GM23338 (cell line): ENCODE data around the gene ARRDC4. TPM values are rescaled to one million over a fixed set of nuclear protein-coding genes. Genes with fewer than 3 reads are reported as not detected.

Experiments
- ATAC-seq: fragments of 200-7000 bp; cut with Tn5 transposase; 3 replicates; pipeline ENCODE4 v1.9.1; 2020
- DNase-seq: peaks from one replicate; pipeline ENCODE4 v3.0.0-alpha.2; 2015; ENCODE audit warnings: low spot score
- H2AFZ ChIP-seq: fragments of 200-600 bp; sonication (generic); 2 replicates; pipeline ENCODE4 v1.8.0; 2016; ENCODE audit warnings: antibody characterized with exemption, mild to moderate bottlenecking, moderate library complexity
- H3F3A ChIP-seq: fragments of 200-600 bp; sonication (generic); replicated peaks from 2 replicates; pipeline ENCODE4 v1.8.0; 2017; ENCODE audit warnings: antibody characterized with exemption, mixed run types, low read depth
- H3K27ac ChIP-seq: fragments of 200-600 bp; sonication (generic); 2 replicates; pipeline ENCODE4 v1.6.1; 2016; ENCODE audit warnings: low read depth
- H3K27me3 ChIP-seq: fragments of 200-600 bp; sonication (generic); 2 replicates; pipeline ENCODE4 v1.8.0; 2016; ENCODE audit warnings: mild to moderate bottlenecking, mixed run types, moderate library complexity; ENCODE audit not compliant: insufficient read depth
- H3K36me3 ChIP-seq: fragments of 200-600 bp; sonication (generic); 2 replicates; pipeline ENCODE4 v1.8.0; 2016; ENCODE audit warnings: mild to moderate bottlenecking; ENCODE audit not compliant: insufficient read depth
- H3K4me1 ChIP-seq: fragments of 200-600 bp; sonication (generic); 2 replicates; pipeline ENCODE4 v1.8.0; 2016; ENCODE audit warnings: mild to moderate bottlenecking, moderate library complexity; ENCODE audit not compliant: insufficient read depth
- H3K4me2 ChIP-seq: fragments of 200-600 bp; sonication (generic); 2 replicates; pipeline ENCODE4 v1.7.1; 2017; ENCODE audit warnings: mixed run types
- H3K4me3 ChIP-seq: fragments of 200-600 bp; sonication (generic); 2 replicates; pipeline ENCODE4 v1.6.1; 2016; ENCODE audit warnings: mixed run types
- H3K79me2 ChIP-seq: fragments of 200-600 bp; sonication (generic); replicated peaks from 2 replicates; pipeline ENCODE4 v1.8.0; 2017; ENCODE audit warnings: mild to moderate bottlenecking; ENCODE audit not compliant: insufficient read depth
- H3K9me2 ChIP-seq: fragments of 200-600 bp; sonication (generic); 2 replicates; pipeline ENCODE4 v1.8.0; 2017; ENCODE audit not compliant: insufficient read depth
- H4K20me1 ChIP-seq: fragments of 200-600 bp; sonication (generic); replicated peaks from 2 replicates; pipeline ENCODE4 v1.8.0; 2017; ENCODE audit warnings: mild to moderate bottlenecking; ENCODE audit not compliant: insufficient read depth
- H3K27ac Mint-ChIP-seq: 2 replicates; pipeline ENCODE4 v1.8.0; 2020; ENCODE audit warnings: inconsistent platforms, mild to moderate bottlenecking, moderate library complexity, mixed read lengths
- H3K27me3 Mint-ChIP-seq: 3 replicates; pipeline ENCODE4 v1.8.0; 2022; ENCODE audit warnings: low read depth, mild to moderate bottlenecking, moderate library complexity, mixed read lengths, inconsistent platforms; ENCODE audit not compliant: insufficient read depth, poor library complexity
- H3K36me3 Mint-ChIP-seq: 3 replicates; pipeline ENCODE4 v1.8.0; 2021; ENCODE audit warnings: low read depth, mild to moderate bottlenecking, inconsistent platforms, moderate library complexity, mixed read lengths
- H3K4me1 Mint-ChIP-seq: 3 replicates; pipeline ENCODE4 v1.8.0; 2020; ENCODE audit warnings: mild to moderate bottlenecking, inconsistent platforms, mixed read lengths
- H3K4me3 Mint-ChIP-seq: 3 replicates; pipeline ENCODE4 v1.8.0; 2021; ENCODE audit warnings: moderate library complexity, mild to moderate bottlenecking, inconsistent platforms, mixed read lengths
- H3K9me3 Mint-ChIP-seq: 3 replicates; pipeline ENCODE4 v1.8.0; 2020; ENCODE audit warnings: moderate library complexity, mild to moderate bottlenecking, inconsistent platforms, mixed read lengths
- CREB1 ChIP-seq: fragments of 250-450 bp; sonication (Bioruptor Pico); IDR thresholded peaks from 2 replicates; pipeline ENCODE4 v1.5.0; 2020; ENCODE audit warnings: low read depth, mild to moderate bottlenecking, moderate library complexity
- EZH2 ChIP-seq: fragments of 200-600 bp; sonication (generic); IDR thresholded peaks from one replicate; pipeline ENCODE4 v1.8.0; 2017; ENCODE audit warnings: antibody characterized with exemption, mild to moderate bottlenecking, low read depth; ENCODE audit not compliant: unreplicated experiment
- EZH2phosphoT487 ChIP-seq: fragments of 200-600 bp; sonication (generic); IDR thresholded peaks from one replicate; pipeline ENCODE4 v1.8.1; 2018; ENCODE audit warnings: antibody characterized with exemption; ENCODE audit not compliant: unreplicated experiment
- JUNB ChIP-seq: IDR thresholded peaks from one replicate; pipeline ENCODE4 v1.6.1; 2016; ENCODE audit warnings: antibody characterized with exemption; ENCODE audit not compliant: unreplicated experiment
- NANOG ChIP-seq: IDR thresholded peaks from 2 replicates; pipeline ENCODE4 v1.6.1; 2016; ENCODE audit warnings: antibody characterized with exemption, borderline replicate concordance
- POLR2AphosphoS5 ChIP-seq: IDR thresholded peaks from 2 replicates; pipeline ENCODE4 v1.6.1; 2016; ENCODE audit warnings: antibody characterized with exemption, low read depth
- STAT1 ChIP-seq: IDR thresholded peaks from one replicate; pipeline ENCODE4 v1.6.1; 2016; ENCODE audit warnings: antibody characterized with exemption; ENCODE audit not compliant: unreplicated experiment
- ZNF114 ChIP-seq: fragments of 250-450 bp; sonication (Bioruptor Pico); IDR thresholded peaks from 2 replicates; pipeline ENCODE4 v1.5.0; 2020; ENCODE audit warnings: mild to moderate bottlenecking, moderate library complexity
- ZNF331 ChIP-seq: fragments of 250-450 bp; sonication (Bioruptor Pico); IDR thresholded peaks from 2 replicates; pipeline ENCODE4 v1.5.0; 2020; ENCODE audit warnings: low read depth, mild to moderate bottlenecking, moderate library complexity
- polyA plus RNA-seq: library from polyadenylated mRNA; unstranded; fragments of >200 nt; fragmentation: Nextera tagmentation; extraction: Ambion mirVana; gene quantifications from 2 replicates; pipeline ENCODE4 v1.2.1, GENCODE V29; 2016
- total RNA-seq: library from RNA; depleted of rRNA; stranded (reverse); fragments of >200 nt; shearing (Covaris generic); gene quantifications from 2 replicates; pipeline ENCODE4 v1.2.3, GENCODE V29; 2014
- TF ChIP-seq, protein P1 (sequence below): IDR thresholded peaks from one replicate; pipeline ENCODE4 v1.6.1; 2018; ENCODE audit warnings: antibody characterized with exemption; ENCODE audit not compliant: unreplicated experiment
- TF ChIP-seq, protein P2 (sequence below): IDR thresholded peaks from 2 replicates; pipeline ENCODE4 v1.6.1; 2016; ENCODE audit warnings: antibody characterized with exemption
- TF ChIP-seq, protein P3 (sequence below): fragments of 250-450 bp; sonication (Bioruptor Pico); IDR thresholded peaks from 2 replicates; pipeline ENCODE4 v1.5.0; 2020; ENCODE audit warnings: mild to moderate bottlenecking, moderate library complexity

The ARRDC4 gene
- total and polyA plus RNA-seq, 2 experiments from 2014 or later = 2.0 to 6.9 TPM

DNA sequence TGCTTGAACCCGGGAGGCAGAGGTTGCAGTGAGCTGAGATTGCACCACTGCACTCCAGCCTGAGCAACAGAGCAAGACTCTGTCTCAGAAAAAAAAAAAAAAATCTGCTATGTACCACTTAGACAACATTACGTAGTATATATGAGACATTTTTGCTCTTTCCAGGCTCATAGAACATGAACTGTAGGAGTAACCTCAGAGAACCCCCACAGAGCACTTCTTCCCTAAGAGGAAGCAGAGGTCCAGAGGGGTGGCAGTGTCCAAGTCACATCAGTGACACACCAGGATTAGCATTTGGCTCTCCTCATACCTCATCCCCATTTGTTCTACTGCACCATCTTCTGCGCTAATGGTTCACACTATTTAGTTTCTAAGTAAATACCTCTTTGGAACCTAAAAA lies 33.7 kb downstream of the ARRDC4 start (continued):
- TF ChIP-seq, protein P1, sequence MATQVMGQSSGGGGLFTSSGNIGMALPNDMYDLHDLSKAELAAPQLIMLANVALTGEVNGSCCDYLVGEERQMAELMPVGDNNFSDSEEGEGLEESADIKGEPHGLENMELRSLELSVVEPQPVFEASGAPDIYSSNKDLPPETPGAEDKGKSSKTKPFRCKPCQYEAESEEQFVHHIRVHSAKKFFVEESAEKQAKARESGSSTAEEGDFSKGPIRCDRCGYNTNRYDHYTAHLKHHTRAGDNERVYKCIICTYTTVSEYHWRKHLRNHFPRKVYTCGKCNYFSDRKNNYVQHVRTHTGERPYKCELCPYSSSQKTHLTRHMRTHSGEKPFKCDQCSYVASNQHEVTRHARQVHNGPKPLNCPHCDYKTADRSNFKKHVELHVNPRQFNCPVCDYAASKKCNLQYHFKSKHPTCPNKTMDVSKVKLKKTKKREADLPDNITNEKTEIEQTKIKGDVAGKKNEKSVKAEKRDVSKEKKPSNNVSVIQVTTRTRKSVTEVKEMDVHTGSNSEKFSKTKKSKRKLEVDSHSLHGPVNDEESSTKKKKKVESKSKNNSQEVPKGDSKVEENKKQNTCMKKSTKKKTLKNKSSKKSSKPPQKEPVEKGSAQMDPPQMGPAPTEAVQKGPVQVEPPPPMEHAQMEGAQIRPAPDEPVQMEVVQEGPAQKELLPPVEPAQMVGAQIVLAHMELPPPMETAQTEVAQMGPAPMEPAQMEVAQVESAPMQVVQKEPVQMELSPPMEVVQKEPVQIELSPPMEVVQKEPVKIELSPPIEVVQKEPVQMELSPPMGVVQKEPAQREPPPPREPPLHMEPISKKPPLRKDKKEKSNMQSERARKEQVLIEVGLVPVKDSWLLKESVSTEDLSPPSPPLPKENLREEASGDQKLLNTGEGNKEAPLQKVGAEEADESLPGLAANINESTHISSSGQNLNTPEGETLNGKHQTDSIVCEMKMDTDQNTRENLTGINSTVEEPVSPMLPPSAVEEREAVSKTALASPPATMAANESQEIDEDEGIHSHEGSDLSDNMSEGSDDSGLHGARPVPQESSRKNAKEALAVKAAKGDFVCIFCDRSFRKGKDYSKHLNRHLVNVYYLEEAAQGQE = no peak
- TF ChIP-seq EZH2 = no peak
- no peak for TF ChIP-seq NANOG
- no peak for TF ChIP-seq STAT1
- TF ChIP-seq CREB1 = no peak
- no peak for TF ChIP-seq JUNB
- TF ChIP-seq, protein P2, sequence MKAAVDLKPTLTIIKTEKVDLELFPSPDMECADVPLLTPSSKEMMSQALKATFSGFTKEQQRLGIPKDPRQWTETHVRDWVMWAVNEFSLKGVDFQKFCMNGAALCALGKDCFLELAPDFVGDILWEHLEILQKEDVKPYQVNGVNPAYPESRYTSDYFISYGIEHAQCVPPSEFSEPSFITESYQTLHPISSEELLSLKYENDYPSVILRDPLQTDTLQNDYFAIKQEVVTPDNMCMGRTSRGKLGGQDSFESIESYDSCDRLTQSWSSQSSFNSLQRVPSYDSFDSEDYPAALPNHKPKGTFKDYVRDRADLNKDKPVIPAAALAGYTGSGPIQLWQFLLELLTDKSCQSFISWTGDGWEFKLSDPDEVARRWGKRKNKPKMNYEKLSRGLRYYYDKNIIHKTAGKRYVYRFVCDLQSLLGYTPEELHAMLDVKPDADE = no peak
- no peak for TF ChIP-seq POLR2AphosphoS5

DNA sequence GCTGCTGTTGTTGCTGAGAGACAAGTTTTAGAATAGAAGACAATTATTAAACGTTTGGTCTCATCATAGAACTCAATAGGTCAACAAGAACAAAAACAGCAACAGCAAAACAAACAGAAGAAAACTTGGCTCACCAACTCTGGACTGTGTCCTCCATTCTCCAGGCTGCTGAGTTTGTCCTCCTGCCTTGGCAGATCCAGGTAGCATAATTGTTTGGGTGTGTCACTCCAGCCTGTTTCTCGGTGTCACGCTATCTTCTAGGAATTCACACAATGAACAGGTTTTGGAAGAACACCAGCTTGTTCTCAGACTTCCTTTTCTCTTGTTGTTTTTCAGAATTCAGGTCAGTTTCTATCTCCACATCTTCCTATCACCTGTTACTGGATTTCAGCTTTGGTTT lies 34.7 kb downstream of the ARRDC4 start:
- Mint-ChIP-seq H3K9me3 (peaks cover 3% of the 10 kb centered on the region; the same call in 2 of the 3 replicates), H3K27me3 (peaks cover 4% of the 10 kb centered on the region), H3K27ac (no peak overlapping the region), H3K36me3 (no peaks in the 10 kb centered on the region), H3K4me3 (no peak overlapping the region), H3K4me1 (peaks cover 5% of the 10 kb centered on the region; the same call in 2 of the 3 replicates)
- Histone ChIP-seq H3K4me3 (no peak overlapping the region), H3K27me3 (no peaks in the 10 kb centered on the region), H3K27ac (no peak overlapping the region), H3K36me3 (no peaks in the 10 kb centered on the region), H2AFZ (no peak overlapping the region), H3K4me1 (no peaks in the 10 kb centered on the region), H3K9me2 (0 out of 2 replicates have a peak, but pooled peaks cover 15% of the 10 kb centered on the region), H3K79me2 (no peaks in the 10 kb centered on the region), H3K4me2 (no peak overlapping the region), H4K20me1 (no peaks in the 10 kb centered on the region), H3F3A (no peaks in the 10 kb centered on the region)
- no peak for DNase-seq
- no peak for ATAC-seq
- no peak for TF ChIP-seq ZNF114 (CRISPR knock-in tag)
- no peak for TF ChIP-seq ZNF331 (CRISPR knock-in tag)
- TF ChIP-seq CREB1 = no peak
- no peak for TF ChIP-seq POLR2AphosphoS5
- TF ChIP-seq, protein P3, sequence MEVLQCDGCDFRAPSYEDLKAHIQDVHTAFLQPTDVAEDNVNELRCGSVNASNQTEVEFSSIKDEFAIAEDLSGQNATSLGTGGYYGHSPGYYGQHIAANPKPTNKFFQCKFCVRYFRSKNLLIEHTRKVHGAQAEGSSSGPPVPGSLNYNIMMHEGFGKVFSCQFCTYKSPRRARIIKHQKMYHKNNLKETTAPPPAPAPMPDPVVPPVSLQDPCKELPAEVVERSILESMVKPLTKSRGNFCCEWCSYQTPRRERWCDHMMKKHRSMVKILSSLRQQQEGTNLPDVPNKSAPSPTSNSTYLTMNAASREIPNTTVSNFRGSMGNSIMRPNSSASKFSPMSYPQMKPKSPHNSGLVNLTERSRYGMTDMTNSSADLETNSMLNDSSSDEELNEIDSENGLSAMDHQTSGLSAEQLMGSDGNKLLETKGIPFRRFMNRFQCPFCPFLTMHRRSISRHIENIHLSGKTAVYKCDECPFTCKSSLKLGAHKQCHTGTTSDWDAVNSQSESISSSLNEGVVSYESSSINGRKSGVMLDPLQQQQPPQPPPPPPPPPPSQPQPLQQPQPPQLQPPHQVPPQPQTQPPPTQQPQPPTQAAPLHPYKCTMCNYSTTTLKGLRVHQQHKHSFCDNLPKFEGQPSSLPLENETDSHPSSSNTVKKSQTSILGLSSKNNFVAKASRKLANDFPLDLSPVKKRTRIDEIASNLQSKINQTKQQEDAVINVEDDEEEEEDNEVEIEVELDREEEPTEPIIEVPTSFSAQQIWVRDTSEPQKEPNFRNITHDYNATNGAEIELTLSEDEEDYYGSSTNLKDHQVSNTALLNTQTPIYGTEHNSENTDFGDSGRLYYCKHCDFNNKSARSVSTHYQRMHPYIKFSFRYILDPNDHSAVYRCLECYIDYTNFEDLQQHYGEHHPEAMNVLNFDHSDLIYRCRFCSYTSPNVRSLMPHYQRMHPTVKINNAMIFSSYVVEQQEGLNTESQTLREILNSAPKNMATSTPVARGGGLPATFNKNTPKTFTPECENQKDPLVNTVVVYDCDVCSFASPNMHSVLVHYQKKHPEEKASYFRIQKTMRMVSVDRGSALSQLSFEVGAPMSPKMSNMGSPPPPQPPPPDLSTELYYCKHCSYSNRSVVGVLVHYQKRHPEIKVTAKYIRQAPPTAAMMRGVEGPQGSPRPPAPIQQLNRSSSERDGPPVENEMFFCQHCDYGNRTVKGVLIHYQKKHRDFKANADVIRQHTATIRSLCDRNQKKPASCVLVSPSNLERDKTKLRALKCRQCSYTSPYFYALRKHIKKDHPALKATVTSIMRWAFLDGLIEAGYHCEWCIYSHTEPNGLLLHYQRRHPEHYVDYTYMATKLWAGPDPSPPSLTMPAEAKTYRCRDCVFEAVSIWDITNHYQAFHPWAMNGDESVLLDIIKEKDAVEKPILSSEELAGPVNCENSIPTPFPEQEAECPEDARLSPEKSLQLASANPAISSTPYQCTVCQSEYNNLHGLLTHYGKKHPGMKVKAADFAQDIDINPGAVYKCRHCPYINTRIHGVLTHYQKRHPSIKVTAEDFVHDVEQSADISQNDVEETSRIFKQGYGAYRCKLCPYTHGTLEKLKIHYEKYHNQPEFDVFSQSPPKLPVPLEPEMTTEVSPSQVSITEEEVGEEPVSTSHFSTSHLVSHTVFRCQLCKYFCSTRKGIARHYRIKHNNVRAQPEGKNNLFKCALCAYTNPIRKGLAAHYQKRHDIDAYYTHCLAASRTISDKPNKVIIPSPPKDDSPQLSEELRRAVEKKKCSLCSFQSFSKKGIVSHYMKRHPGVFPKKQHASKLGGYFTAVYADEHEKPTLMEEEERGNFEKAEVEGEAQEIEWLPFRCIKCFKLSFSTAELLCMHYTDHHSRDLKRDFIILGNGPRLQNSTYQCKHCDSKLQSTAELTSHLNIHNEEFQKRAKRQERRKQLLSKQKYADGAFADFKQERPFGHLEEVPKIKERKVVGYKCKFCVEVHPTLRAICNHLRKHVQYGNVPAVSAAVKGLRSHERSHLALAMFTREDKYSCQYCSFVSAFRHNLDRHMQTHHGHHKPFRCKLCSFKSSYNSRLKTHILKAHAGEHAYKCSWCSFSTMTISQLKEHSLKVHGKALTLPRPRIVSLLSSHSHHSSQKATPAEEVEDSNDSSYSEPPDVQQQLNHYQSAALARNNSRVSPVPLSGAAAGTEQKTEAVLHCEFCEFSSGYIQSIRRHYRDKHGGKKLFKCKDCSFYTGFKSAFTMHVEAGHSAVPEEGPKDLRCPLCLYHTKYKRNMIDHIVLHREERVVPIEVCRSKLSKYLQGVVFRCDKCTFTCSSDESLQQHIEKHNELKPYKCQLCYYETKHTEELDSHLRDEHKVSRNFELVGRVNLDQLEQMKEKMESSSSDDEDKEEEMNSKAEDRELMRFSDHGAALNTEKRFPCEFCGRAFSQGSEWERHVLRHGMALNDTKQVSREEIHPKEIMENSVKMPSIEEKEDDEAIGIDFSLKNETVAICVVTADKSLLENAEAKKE (CRISPR knock-in tag) = no peak
- no peak for TF ChIP-seq EZH2phosphoT487
- TF ChIP-seq, protein P1 = no peak
